Measurements from ENCODE around the gene PHF10. TPM values are rescaled to one million over a fixed set of nuclear protein-coding genes. Genes with fewer than 3 reads are reported as not detected.
"Not testable (repeated sequence)": the region's sequence is repeated elsewhere in the genome, so short reads cannot be mapped to it uniquely, and the experiment has no call there.

The PHF10 gene
- total RNA-seq: 83.9 and 85.9 TPM in 2 replicates
- long read RNA-seq, partial matches to known transcripts: 3 of 7 reads
- long read RNA-seq, other reads (novel, unspliced or antisense): 4 of 7 reads

DNA sequence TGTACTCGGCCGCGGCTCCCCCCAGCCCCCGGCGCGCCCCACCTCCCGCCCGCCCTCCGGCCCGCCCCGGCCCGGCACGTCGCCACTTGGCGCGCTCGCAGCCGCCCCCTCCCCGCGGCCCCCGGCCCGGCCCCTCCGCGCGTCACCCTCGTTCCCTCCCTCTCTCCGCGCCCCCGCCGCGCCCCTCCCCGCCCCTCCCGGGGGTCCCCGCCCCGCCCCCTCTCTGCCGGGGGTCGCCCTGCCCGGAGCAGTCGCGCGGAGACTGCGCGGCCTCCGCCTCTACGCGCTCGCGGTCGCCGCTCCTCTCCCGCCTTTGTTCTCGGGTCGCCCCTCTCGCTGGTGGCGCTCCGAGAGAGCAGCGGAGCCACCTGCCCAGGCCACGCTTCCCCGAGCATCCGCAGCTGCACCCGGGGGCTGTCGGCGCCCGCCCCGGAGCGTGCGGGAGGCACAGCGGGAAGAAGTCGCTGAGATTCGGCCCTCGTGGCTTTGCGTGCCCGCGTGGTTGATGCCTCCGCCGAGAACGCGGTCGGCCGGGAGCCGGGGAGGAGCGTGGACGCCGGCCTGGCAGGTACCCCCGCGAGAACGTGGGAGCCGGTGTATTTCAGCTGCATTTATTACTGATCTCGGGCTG is at the start of gene PHF10:
Gene PHF10 (minus strand): TSS at position 7 of the 631 bp plus-strand sequence. CDS start 569 bp downstream, outside the sequence.
- DNase-seq (ENCODE audit: low read depth, low spot score): peak; percentile 80
- H3K4me3 Mint-ChIP-seq: peak within 1 kb of the TSS; percentile 96
- peaks cover 3% of the 10 kb centered on the region for H3K27me3 Mint-ChIP-seq (ENCODE audit: low read depth)
- no peaks in the 10 kb centered on the region for H3K9me3 Mint-ChIP-seq
- peaks cover 73% of the 10 kb centered on the region for H3K4me1 Mint-ChIP-seq
- H3K36me3 Mint-ChIP-seq (ENCODE audit: low read depth): peaks cover 5% of the 10 kb centered on the region
- peak within 1 kb of the TSS; percentile 99 for H3K27ac Mint-ChIP-seq (ENCODE audit: unreplicated experiment)
- TF ChIP-seq, protein P1, sequence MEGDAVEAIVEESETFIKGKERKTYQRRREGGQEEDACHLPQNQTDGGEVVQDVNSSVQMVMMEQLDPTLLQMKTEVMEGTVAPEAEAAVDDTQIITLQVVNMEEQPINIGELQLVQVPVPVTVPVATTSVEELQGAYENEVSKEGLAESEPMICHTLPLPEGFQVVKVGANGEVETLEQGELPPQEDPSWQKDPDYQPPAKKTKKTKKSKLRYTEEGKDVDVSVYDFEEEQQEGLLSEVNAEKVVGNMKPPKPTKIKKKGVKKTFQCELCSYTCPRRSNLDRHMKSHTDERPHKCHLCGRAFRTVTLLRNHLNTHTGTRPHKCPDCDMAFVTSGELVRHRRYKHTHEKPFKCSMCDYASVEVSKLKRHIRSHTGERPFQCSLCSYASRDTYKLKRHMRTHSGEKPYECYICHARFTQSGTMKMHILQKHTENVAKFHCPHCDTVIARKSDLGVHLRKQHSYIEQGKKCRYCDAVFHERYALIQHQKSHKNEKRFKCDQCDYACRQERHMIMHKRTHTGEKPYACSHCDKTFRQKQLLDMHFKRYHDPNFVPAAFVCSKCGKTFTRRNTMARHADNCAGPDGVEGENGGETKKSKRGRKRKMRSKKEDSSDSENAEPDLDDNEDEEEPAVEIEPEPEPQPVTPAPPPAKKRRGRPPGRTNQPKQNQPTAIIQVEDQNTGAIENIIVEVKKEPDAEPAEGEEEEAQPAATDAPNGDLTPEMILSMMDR (conservative IDR thresholded peaks at IDR 0.05): no peak

DNA sequence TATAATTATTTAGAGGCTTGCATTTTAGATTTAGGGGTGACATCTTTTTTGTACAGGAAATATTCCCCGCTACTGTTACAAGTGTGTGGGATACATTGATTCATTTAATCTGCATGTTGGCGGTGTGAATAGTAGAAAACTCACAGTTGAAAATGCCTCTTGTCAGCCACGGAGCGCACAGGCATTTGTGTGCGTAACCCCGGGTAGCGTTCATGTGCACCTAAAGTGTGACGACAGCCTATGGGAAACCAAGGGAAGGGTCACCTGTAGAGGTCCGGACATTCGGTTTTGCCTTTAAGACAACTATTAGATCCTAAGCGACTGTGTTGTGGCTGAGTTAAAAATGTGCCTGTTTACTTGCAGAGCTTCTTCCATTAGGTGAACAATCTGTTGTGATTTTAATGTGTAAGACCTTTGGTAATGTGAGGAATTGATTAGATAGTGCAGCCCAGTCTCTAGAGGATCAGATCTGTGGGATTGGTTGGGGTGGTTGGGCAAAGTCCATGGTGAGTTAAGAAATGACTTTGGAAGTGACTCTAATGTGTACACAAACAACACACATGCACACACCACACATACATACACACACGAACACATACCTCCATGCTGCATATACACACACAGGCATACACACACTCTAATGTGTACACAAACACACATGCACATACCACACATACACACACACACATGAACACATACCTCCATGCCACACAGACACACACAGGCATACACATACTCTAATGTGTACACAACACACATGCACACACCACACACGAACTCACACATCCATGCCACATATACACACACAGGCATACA is 42.8 kb upstream of the PHF10 start:
- H3K27ac Mint-ChIP-seq (ENCODE audit: unreplicated experiment): peak overlapping the region; percentile 27

DNA sequence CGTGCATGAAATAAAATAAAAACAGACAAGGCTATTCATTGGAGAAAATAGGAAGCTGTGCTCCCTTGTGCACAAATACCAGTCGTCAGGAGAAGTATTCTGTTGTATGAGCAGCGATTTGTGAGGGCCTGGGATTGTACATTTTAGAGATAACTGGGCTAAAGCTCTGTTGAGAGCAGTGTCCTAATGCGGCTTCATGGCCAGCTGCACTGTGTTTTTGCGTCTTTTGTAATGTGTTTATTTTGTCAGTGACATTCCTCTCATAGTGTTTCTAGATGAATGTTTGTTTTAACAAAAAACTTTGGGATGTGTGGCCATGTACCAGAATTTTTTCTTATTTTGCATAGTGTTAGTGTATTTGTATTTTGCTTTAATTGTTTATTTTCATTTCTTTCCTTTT is 41.9 kb upstream of the PHF10 start:
- H3K36me3 Mint-ChIP-seq (ENCODE audit: low read depth): peaks cover 4% of the 10 kb centered on the region
- no peak for DNase-seq (ENCODE audit: low read depth, low spot score)
- TF ChIP-seq, protein P1 (conservative IDR thresholded peaks at IDR 0.05): no peak
- H3K27ac Mint-ChIP-seq (ENCODE audit: unreplicated experiment): peak overlapping the region; percentile 75
- H3K4me1 Mint-ChIP-seq: no peaks in the 10 kb centered on the region
- H3K9me3 Mint-ChIP-seq: no peaks in the 10 kb centered on the region
- no peaks in the 10 kb centered on the region for H3K27me3 Mint-ChIP-seq (ENCODE audit: low read depth)
- H3K4me3 Mint-ChIP-seq: no peak overlapping the region

More for the DNA sequence above, 42.8 kb upstream of the PHF10 start:
- no peak overlapping the region for H3K4me3 Mint-ChIP-seq
- H3K4me1 Mint-ChIP-seq: no peaks in the 10 kb centered on the region
- no peaks in the 10 kb centered on the region for H3K9me3 Mint-ChIP-seq
- H3K36me3 Mint-ChIP-seq (ENCODE audit: low read depth): peaks cover 6% of the 10 kb centered on the region
- no peak for DNase-seq (ENCODE audit: low read depth, low spot score)
- TF ChIP-seq, protein P1 (conservative IDR thresholded peaks at IDR 0.05): no peak
- H3K27me3 Mint-ChIP-seq (ENCODE audit: low read depth): no peaks in the 10 kb centered on the region

DNA sequence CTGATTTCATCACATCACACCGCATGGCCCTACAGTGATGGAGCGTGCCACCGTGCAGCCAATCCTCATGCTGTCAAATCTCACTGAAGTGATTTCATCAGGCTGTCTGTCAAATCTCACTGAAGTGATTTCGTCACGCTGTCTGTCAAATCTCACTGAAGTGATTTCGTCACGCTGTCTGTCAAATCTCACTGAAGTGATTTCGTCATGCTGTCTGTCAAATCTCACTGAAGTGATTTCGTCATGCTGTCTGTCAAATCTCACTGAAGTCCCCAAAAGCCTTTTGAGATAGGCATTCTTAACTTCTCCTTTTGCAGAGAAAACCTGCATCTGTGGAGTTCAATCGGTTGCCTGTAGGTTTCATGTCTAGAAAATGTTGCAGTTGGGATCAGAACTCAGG is 41.5 kb upstream of the PHF10 start:
- not testable (repeated sequence) for H3K27me3 Mint-ChIP-seq (ENCODE audit: low read depth); H3K4me3 Mint-ChIP-seq; H3K9me3 Mint-ChIP-seq; H3K4me1 Mint-ChIP-seq; DNase-seq (ENCODE audit: low read depth, low spot score); H3K36me3 Mint-ChIP-seq (ENCODE audit: low read depth)
- H3K27ac Mint-ChIP-seq (ENCODE audit: unreplicated experiment): peak overlapping the region; percentile 75

DNA sequence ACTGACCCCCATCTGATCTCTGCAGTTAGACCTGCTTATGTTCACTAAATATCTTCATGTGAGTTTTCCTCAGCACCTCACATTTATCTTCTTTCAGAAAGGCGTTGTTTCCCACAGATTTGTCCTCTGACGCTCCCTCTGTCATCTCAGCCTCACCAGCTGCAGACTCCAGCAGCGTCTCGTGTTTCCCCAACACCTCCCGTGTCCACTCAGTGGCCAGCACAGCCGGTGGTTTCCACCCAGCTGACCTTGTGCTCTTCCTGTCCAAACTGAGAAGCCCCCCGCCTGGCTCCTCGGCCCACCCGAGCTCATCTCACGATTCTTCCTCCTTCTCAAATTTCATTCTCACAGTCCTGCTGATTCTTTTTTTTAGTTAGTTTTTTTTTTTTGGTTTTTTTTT is 39.6 kb upstream of the PHF10 start:
- no peak for DNase-seq (ENCODE audit: low read depth, low spot score)
- H3K27me3 Mint-ChIP-seq (ENCODE audit: low read depth): no peaks in the 10 kb centered on the region

More for the DNA sequence above, 39.6 kb upstream of the PHF10 start:
- peak overlapping the region; percentile 57 for H3K27ac Mint-ChIP-seq (ENCODE audit: unreplicated experiment)
- no peak overlapping the region for H3K4me3 Mint-ChIP-seq
- no peaks in the 10 kb centered on the region for H3K4me1 Mint-ChIP-seq
- H3K9me3 Mint-ChIP-seq: no peaks in the 10 kb centered on the region
- H3K36me3 Mint-ChIP-seq (ENCODE audit: low read depth): peaks cover 7% of the 10 kb centered on the region
- TF ChIP-seq, protein P1 (conservative IDR thresholded peaks at IDR 0.05): no peak

All from neural crest cell (in vitro differentiated cells).